K562 treated with DMSO at 1 percent for 12 hours (cell line): Measurements from ENCODE around the gene NOP14. TPM values are rescaled to one million over a fixed set of nuclear protein-coding genes. Genes with fewer than 3 reads are reported as not detected.

ENCODE experiments used
- total RNA-seq: library from RNA; unstranded; fragments of 300-600 nt; gene quantifications from 2 replicates; pipeline ENCODE4 v1.2.3, GENCODE V29; 2022; ENCODE audit not compliant: insufficient read depth

NOP14 gene
- total RNA-seq = 21.9 and 33.0 TPM in 2 replicates

GRCh38 chr4:2963175-2963965 lies at the start of gene NOP14, which contains the start of gene GRK4:
Gene NOP14 (minus strand): TSS chr4:2963406. CDS start chr4:2963319, 87 bp downstream.
Gene GRK4 (plus strand): TSS chr4:2963571. CDS start chr4:2964071, 500 bp downstream.

Other genes with a start within 250 kb of the NOP14 start
- 36.2 and 40.4 TPM in 2 replicates for gene TNIP2, start 207.1 kb downstream of the NOP14 start, total RNA-seq
- gene SH3BP2, start 170.3 kb downstream of the NOP14 start, total RNA-seq = 5.2 and 20.5 TPM in 2 replicates
- gene ADD1, start 119.6 kb downstream of the NOP14 start, total RNA-seq = 106 and 146 TPM in 2 replicates
- gene GRK4, start 165 bp upstream of the NOP14 start, total RNA-seq = 1.8 and 4.8 TPM in 2 replicates
- gene HTT-AS, start 111.1 kb upstream of the NOP14 start, total RNA-seq = not detected in 2 replicates
- 5.4 and 25.3 TPM in 2 replicates for gene HTT, start 111.3 kb upstream of the NOP14 start, total RNA-seq